Subcutaneous adipose tissue (tissue), 4 donors: ENCODE data around the gene TACC2. TPM values are rescaled to one million over a fixed set of nuclear protein-coding genes. Genes with fewer than 3 reads are reported as not detected.

ENCODE experiments used
- CTCF ChIP-seq: fragments of 450-650 bp; IDR thresholded peaks from one replicate; pipeline ENCODE4 v1.5.1; 2016; ENCODE audit warnings: low read depth, mild to moderate bottlenecking, control low read depth, antibody characterized with exemption, moderate library complexity
- total RNA-seq, 4 donors: library from RNA; depleted of rRNA; stranded (reverse); fragments of >200 nt; gene quantifications; one replicate each; pipeline ENCODE4 v1.1.0, GENCODE V29; 2016

Gene TACC2
- total RNA-seq, 4 donors from 2014 or later: 16.1 to 71.6 (median 23.3) TPM

- TF ChIP-seq CTCF: no peak
These were observed 192.9 kb downstream of the TACC2 start for GRCh38 chr10:122181876-122182275.

GRCh38 chr10:122182308-122182707 lies 193.3 kb downstream of the TACC2 start:
- TF ChIP-seq CTCF: no peak

GRCh38 chr10:122184254-122184653 lies 195.3 kb downstream of the TACC2 start:
- no peak for TF ChIP-seq CTCF

GRCh38 chr10:122185643-122186042 lies 196.7 kb downstream of the TACC2 start:
- TF ChIP-seq CTCF: no peak

GRCh38 chr10:122186816-122187810 lies 198.2 kb downstream of the TACC2 start:
- no peak for TF ChIP-seq CTCF

GRCh38 chr10:122188706-122189105 lies 199.7 kb downstream of the TACC2 start:
- no peak for TF ChIP-seq CTCF

GRCh38 chr10:122189185-122189584 lies 200.2 kb downstream of the TACC2 start:
- TF ChIP-seq CTCF: no peak
